KMS-11 (cell line): ENCODE data around the gene CAMSAP1.

Experiments
- H2AFZ ChIP-seq: fragments of 200-600 bp; sonication (generic); 2 replicates; pipeline ENCODE4 v1.6.1; 2016; ENCODE audit warnings: antibody characterized with exemption, mixed run types, low read depth
- H3K27ac ChIP-seq: fragments of 200-600 bp; sonication (generic); 2 replicates; pipeline ENCODE4 v1.6.1; 2016; ENCODE audit warnings: mild to moderate bottlenecking, mixed run types
- H3K27me3 ChIP-seq: fragments of 200-600 bp; sonication (generic); 2 replicates; pipeline ENCODE4 v1.6.1; 2017; ENCODE audit warnings: mild to moderate bottlenecking, low read depth, mixed run types, moderate library complexity; ENCODE audit not compliant: insufficient read depth
- H3K36me3 ChIP-seq: fragments of 200-600 bp; sonication (generic); 2 replicates; pipeline ENCODE4 v1.6.1; 2017; ENCODE audit warnings: mild to moderate bottlenecking, mixed run types; ENCODE audit not compliant: insufficient read depth
- H3K4me1 ChIP-seq: fragments of 200-600 bp; sonication (generic); 2 replicates; pipeline ENCODE4 v1.6.1; 2016; ENCODE audit warnings: mild to moderate bottlenecking, low read depth, mixed run types; ENCODE audit not compliant: poor library complexity, severe bottlenecking
- H3K4me2 ChIP-seq: fragments of 200-600 bp; sonication (generic); 2 replicates; pipeline ENCODE4 v1.7.0; 2016; ENCODE audit warnings: mild to moderate bottlenecking, mixed run types
- H3K4me3 ChIP-seq: fragments of 200-600 bp; sonication (generic); IDR thresholded peaks from 2 replicates; pipeline ENCODE4 v1.6.1; 2017; ENCODE audit warnings: low read depth, low read length, mixed read lengths; ENCODE audit not compliant: insufficient read depth
- H3K79me2 ChIP-seq: fragments of 200-600 bp; sonication (generic); 2 replicates; pipeline ENCODE4 v1.6.1; 2016; ENCODE audit warnings: low read depth, mixed run types; ENCODE audit not compliant: insufficient read depth
- H3K9ac ChIP-seq: fragments of 200-600 bp; sonication (generic); 2 replicates; pipeline ENCODE4 v1.6.1; 2016; ENCODE audit warnings: mild to moderate bottlenecking, mixed run types
- H4K20me1 ChIP-seq: fragments of 200-600 bp; sonication (generic); 2 replicates; pipeline ENCODE4 v1.6.1; 2016; ENCODE audit warnings: mild to moderate bottlenecking, mixed run types; ENCODE audit not compliant: insufficient read depth
- TF ChIP-seq, protein P1 (sequence below): fragments of 200-600 bp; sonication (generic); conservative IDR thresholded peaks from 2 replicates; pipeline ENCODE4 v1.6.1; 2017; ENCODE audit warnings: low read depth, mild to moderate bottlenecking, antibody characterized with exemption, low read length, moderate library complexity, mixed read lengths

Gene CAMSAP1

DNA sequence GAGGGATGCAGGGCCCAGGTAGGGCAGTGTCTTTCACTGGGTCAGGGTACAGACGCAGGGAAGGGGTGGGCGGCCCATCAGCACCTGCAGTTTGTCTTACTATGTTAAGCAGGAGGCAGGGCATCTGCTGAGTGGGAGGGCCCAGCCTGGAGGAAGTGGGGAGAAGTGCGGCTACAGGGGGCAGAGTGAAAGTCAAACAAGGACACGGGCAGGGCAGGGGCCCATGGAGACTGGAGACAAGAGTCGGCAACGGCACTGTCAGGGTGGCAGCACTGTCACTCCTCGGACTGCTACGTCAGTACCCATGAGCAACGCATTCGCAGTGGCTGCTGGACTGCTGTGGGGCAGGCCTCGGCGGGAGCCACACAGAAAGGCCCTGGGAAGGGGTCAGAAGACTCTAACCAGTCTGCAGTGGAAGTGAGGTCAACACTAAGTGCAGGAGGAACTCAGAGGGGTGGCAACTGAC lies 19.7 kb downstream of the CAMSAP1 start:
- no peaks in the 10 kb centered on the region for H3K27me3 ChIP-seq
- no peaks in the 10 kb centered on the region for H3K4me1 ChIP-seq

DNA sequence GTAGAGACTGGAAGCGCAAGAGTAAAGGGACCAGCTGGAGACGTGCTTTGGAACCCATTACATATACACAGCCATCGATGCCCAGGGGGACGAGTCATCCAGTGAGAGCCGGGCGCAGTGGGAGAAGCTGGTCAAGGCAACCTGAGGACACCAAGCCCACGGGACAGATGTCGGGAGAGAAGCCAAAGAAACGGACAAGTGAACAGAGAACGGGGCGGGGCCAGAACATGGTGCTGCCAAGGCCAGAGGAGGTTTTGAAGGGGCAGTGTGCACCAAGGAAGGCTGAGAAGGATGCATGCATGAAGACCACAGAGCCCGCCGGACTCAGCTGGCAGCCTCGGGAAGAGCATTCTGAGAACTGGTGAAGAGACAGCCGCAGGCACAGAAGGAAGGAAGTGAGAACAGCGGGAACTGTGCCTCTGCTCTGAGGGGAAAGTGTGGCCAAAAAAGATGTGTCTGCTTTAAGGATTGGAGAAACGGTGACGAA lies 20.3 kb downstream of the CAMSAP1 start:
- Histone ChIP-seq H4K20me1 (0 out of 2 replicates have a peak, but pooled peaks cover 2% of the 10 kb centered on the region), H3K4me1 (no peaks in the 10 kb centered on the region), H3K9ac (no peak overlapping the region), H3K79me2 (peaks cover 23% of the 10 kb centered on the region), H3K27ac (no peak overlapping the region), H2AFZ (no peak overlapping the region), H3K4me2 (no peak overlapping the region), H3K27me3 (no peaks in the 10 kb centered on the region), H3K4me3 (no peak overlapping the region), H3K36me3 (no peaks in the 10 kb centered on the region)
- TF ChIP-seq, protein P1, sequence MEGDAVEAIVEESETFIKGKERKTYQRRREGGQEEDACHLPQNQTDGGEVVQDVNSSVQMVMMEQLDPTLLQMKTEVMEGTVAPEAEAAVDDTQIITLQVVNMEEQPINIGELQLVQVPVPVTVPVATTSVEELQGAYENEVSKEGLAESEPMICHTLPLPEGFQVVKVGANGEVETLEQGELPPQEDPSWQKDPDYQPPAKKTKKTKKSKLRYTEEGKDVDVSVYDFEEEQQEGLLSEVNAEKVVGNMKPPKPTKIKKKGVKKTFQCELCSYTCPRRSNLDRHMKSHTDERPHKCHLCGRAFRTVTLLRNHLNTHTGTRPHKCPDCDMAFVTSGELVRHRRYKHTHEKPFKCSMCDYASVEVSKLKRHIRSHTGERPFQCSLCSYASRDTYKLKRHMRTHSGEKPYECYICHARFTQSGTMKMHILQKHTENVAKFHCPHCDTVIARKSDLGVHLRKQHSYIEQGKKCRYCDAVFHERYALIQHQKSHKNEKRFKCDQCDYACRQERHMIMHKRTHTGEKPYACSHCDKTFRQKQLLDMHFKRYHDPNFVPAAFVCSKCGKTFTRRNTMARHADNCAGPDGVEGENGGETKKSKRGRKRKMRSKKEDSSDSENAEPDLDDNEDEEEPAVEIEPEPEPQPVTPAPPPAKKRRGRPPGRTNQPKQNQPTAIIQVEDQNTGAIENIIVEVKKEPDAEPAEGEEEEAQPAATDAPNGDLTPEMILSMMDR = no peak

More for the DNA sequence above, 19.7 kb downstream of the CAMSAP1 start:
- TF ChIP-seq, protein P1 = no peak
- H3K4me2 ChIP-seq = no peak overlapping the region
- no peak overlapping the region for H3K9ac ChIP-seq
- no peak overlapping the region for H2AFZ ChIP-seq
- H3K79me2 ChIP-seq = peaks cover 28% of the 10 kb centered on the region
- H3K27ac ChIP-seq = no peak overlapping the region
- no peaks in the 10 kb centered on the region for H3K36me3 ChIP-seq
- no peak overlapping the region for H3K4me3 ChIP-seq
- 0 out of 2 replicates have a peak, but pooled peaks cover 2% of the 10 kb centered on the region for H4K20me1 ChIP-seq

DNA sequence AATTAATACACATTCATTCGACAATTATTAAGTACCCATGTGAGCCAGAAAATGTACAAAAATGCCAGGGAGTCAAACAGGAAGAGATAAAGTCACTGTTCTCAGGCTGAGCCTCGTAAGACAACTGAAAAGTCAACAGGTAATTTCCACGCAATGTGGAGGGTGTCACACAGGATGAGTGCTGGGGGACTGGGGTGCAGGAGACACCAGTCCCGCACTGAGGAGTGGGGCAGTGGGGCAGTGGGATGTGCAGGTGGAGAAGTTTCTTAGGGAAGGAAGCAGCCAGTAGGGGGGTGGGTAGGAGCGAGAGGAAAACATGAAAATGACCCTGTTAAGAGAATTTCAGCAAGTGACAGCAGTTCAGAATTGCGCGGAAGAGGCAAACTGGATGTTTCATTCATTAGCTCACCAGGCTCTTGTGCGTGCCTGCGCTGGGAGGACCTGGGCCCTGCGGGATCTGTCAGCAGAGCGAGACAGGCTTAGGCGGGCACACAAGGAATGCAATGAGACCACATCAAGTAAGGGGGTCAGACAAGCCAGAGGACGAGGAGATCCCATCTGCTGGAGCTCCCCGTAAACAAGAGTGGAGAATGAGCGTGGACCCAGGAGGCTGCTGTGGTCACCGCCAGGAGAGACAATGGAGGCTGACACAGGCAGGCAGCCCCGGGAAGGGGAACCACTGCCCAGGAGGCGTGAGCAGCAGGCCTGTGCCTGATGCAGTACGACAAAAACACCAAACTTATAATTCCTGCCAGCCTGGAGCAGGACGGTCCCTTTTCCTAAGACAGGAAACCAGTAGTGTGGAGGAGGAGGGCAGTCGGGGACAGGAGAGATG lies 21.0 kb downstream of the CAMSAP1 start:
- TF ChIP-seq, protein P1 = no peak
- no peak overlapping the region for H3K4me2 ChIP-seq
- no peaks in the 10 kb centered on the region for H3K27me3 ChIP-seq
- H3K27ac ChIP-seq = no peak overlapping the region
- no peak overlapping the region for H2AFZ ChIP-seq
- no peak overlapping the region for H3K4me3 ChIP-seq
- H3K9ac ChIP-seq = no peak overlapping the region
- no peaks in the 10 kb centered on the region for H3K36me3 ChIP-seq
- no peaks in the 10 kb centered on the region for H4K20me1 ChIP-seq
- peaks cover 16% of the 10 kb centered on the region; the same call in 1 of the 2 replicates for H3K79me2 ChIP-seq
- H3K4me1 ChIP-seq = no peaks in the 10 kb centered on the region

DNA sequence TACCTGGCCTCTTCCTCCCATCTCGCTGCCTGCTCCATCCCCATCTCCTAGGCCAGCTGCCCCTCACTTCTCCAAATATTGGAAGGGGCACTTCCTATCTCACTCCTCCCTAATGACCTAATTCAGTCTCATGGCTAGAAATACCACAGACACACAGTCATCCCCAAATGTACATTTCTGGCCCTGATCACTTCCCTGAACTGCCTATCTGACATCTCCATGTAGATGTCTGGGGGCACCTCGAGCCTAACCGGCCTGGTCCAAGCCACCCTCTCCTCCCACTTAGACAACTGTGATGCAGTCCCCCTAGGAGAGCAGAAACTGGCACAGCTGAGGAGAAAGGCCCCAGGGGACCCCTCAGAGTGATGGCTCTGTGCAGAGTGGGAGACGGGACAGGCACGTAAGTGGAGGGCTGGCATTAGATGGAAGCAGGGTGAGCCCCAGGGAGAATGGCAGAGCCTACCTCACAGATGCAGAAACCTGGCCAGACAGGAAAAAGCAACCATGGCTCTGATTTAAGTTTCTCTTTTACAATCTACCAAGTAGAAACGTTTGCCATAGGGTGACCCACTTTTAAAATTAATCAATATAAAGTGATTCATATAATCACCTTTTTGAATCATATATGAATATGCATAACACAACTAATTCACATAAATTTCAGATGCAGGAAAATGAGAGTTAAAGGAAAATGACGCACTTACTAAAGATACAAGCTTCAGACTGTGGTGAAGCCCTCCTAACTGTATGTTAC lies 22.1 kb downstream of the CAMSAP1 start:
- peaks cover 11% of the 10 kb centered on the region; the same call in 1 of the 2 replicates for H3K79me2 ChIP-seq
- H3K9ac ChIP-seq = no peak overlapping the region
- no peaks in the 10 kb centered on the region for H3K36me3 ChIP-seq
- no peaks in the 10 kb centered on the region for H4K20me1 ChIP-seq
- no peak overlapping the region for H3K4me3 ChIP-seq
- no peak overlapping the region for H2AFZ ChIP-seq
- H3K4me1 ChIP-seq = no peaks in the 10 kb centered on the region
- H3K27me3 ChIP-seq = no peaks in the 10 kb centered on the region
- TF ChIP-seq, protein P1 = no peak
- H3K27ac ChIP-seq = no peak overlapping the region
- H3K4me2 ChIP-seq = no peak overlapping the region
